GM23248 (cell line): ENCODE measurements around the gene HSD17B2.

Experiments
- EZH2 ChIP-seq: fragments of 200-600 bp; sonication (generic); IDR thresholded peaks from 2 replicates; pipeline ENCODE4 v1.6.1; 2018; ENCODE audit warnings: antibody characterized with exemption, mild to moderate bottlenecking; ENCODE audit not compliant: insufficient read depth, poor library complexity, severe bottlenecking
- EZH2phosphoT487 ChIP-seq: fragments of 200-600 bp; sonication (generic); IDR thresholded peaks from 2 replicates; pipeline ENCODE4 v1.6.1; 2018; ENCODE audit warnings: antibody characterized with exemption, moderate library complexity, mild to moderate bottlenecking, low read depth; ENCODE audit not compliant: insufficient read depth

DNA sequence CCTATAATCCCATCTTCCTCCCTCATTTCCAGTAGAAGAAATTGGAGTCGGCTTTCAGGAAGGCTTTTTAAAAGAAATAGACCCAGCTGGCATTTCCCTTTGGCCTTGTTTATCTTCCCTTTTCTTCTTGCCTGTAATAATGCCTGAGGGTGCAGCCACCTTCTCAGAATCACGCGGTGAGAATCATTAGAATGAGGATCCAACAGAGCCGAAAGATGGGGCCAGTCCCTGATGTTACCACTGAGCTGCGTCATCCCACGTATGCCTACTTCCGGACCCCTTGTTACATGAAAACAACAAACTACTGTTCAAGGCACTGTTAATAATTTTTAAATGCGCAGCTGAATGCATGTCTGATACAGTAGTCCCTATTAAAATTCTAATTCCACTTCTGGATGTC is 47.9 kb upstream of the HSD17B2 start:
- TF ChIP-seq EZH2 (no peak), EZH2phosphoT487 (no peak)
